Mammary epithelial cell (primary cell): ENCODE data around the gene POLL.

Experiments
- CTCF ChIP-seq, 2 donors: IDR thresholded peaks in 1 of 2; conservative IDR thresholded peaks in 1 of 2; 2 replicates each; pipeline ENCODE4 v1.5.1; 2011 to 2012; ENCODE audit warnings: inconsistent platforms in 2 of 2, low read length in 2 of 2, mild to moderate bottlenecking in 2 of 2, control low read depth in 1 of 2, low read depth in 1 of 2; ENCODE audit not compliant: insufficient read depth in 1 of 2; ENCODE audit errors: extremely low read depth in 1 of 2
- EZH2 ChIP-seq: IDR thresholded peaks from 2 replicates; pipeline ENCODE4 v1.6.1; 2012; ENCODE audit warnings: low read length, inconsistent platforms, borderline replicate concordance

- TF ChIP-seq CTCF (conservative IDR thresholded peaks at IDR 0.05 in 1 of 2, IDR thresholded peaks at IDR 0.05 in 1 of 2; ENCODE audit: extremely low read depth in 1 of 2, insufficient read depth in 1 of 2, low read depth in 1 of 2, low read length in 2 of 2), result no peak
- TF ChIP-seq EZH2, result no peak
These were observed 26.8 kb downstream of the POLL start for GRCh38 chr10:101561068-101561915.
